Liver (tissue), 9 donors: ENCODE data around the gene GRPEL2. TPM values are rescaled to one million over a fixed set of nuclear protein-coding genes. Genes with fewer than 3 reads are reported as not detected.

Experiments
- DNase-seq: peaks from one replicate; pipeline ENCODE4 v3.0.0-alpha.2; 2017; ENCODE audit warnings: low spot score
- H3K27ac ChIP-seq, 2 donors: one replicate each; pipeline ENCODE4 v1.7.0; 2013; ENCODE audit warnings: inconsistent platforms in 2 of 2, low read length in 2 of 2, control low read depth in 1 of 2, low read depth in 1 of 2, mild to moderate bottlenecking in 1 of 2
- H3K27me3 ChIP-seq, 4 donors: one replicate each; pipeline versions ENCODE4 v1.6.1 to v1.7.0; 2013; ENCODE audit warnings: low read length in 3 of 4, inconsistent platforms in 1 of 4, mild to moderate bottlenecking in 1 of 4, moderate library complexity in 1 of 4; ENCODE audit not compliant: control insufficient read depth in 4 of 4, insufficient read depth in 4 of 4
- H3K36me3 ChIP-seq, 4 donors: one replicate each; pipeline versions ENCODE4 v1.6.1 to v1.7.0; 2013; ENCODE audit warnings: low read length in 3 of 4, mild to moderate bottlenecking in 3 of 4, low read depth in 1 of 4, moderate library complexity in 1 of 4; ENCODE audit not compliant: control insufficient read depth in 4 of 4, insufficient read depth in 3 of 4
- H3K4me1 ChIP-seq, 4 donors: one replicate each; pipeline versions ENCODE4 v1.6.1 to v1.7.0; 2013; ENCODE audit warnings: low read length in 3 of 4, mild to moderate bottlenecking in 3 of 4, moderate library complexity in 1 of 4; ENCODE audit not compliant: control insufficient read depth in 4 of 4, insufficient read depth in 4 of 4
- H3K4me3 ChIP-seq, 3 donors: one replicate each; pipeline versions ENCODE4 v1.6.1 to v1.7.0; 2013; ENCODE audit warnings: low read length in 3 of 3, control low read depth in 1 of 3, low read depth in 1 of 3, mild to moderate bottlenecking in 1 of 3
- H3K9ac ChIP-seq, 2 donors: one replicate each; pipeline ENCODE4 v1.7.0; 2013; ENCODE audit warnings: low read length in 2 of 2, mild to moderate bottlenecking in 2 of 2, moderate library complexity in 2 of 2, control low read depth in 1 of 2, low read depth in 1 of 2
- H3K9me3 ChIP-seq, 4 donors: one replicate each; pipeline versions ENCODE4 v1.6.1 to v1.7.0; 2013; ENCODE audit warnings: low read length in 3 of 4; ENCODE audit not compliant: control insufficient read depth in 4 of 4
- EGR1 ChIP-seq, 2 donors: IDR thresholded peaks; 2 replicates each; pipeline ENCODE4 v1.6.1; 2016 to 2018; ENCODE audit warnings: antibody characterized with exemption in 2 of 2, low read depth in 2 of 2
- FOXA1 ChIP-seq: IDR thresholded peaks from 2 replicates; pipeline ENCODE4 v1.6.1; 2016; ENCODE audit warnings: antibody characterized with exemption
- FOXA2 ChIP-seq: IDR thresholded peaks from 2 replicates; pipeline ENCODE4 v1.6.1; 2016; ENCODE audit warnings: antibody characterized with exemption
- GABPA ChIP-seq, 2 donors: IDR thresholded peaks in 1 of 2; conservative IDR thresholded peaks in 1 of 2; 2 replicates each; pipeline ENCODE4 v1.6.1; 2016; ENCODE audit warnings: antibody characterized with exemption in 2 of 2, mild to moderate bottlenecking in 1 of 2, moderate library complexity in 1 of 2
- HNF4A ChIP-seq, 2 donors: conservative IDR thresholded peaks; 2 replicates each; pipeline ENCODE4 v1.6.1; 2016; ENCODE audit warnings: antibody characterized with exemption in 2 of 2, mild to moderate bottlenecking in 2 of 2
- HNF4G ChIP-seq: IDR thresholded peaks from 2 replicates; pipeline ENCODE4 v1.6.1; 2016; ENCODE audit warnings: antibody characterized with exemption
- JUND ChIP-seq, 2 donors: IDR thresholded peaks; 2 replicates each; pipeline ENCODE4 v1.6.1; 2016; ENCODE audit warnings: antibody characterized with exemption in 2 of 2
- NR2F2 ChIP-seq: IDR thresholded peaks from 2 replicates; pipeline ENCODE4 v1.6.1; 2016; ENCODE audit warnings: antibody characterized with exemption
- RAD21 ChIP-seq, 2 donors: IDR thresholded peaks; 2 replicates each; pipeline ENCODE4 v1.6.1; 2016; ENCODE audit warnings: antibody characterized with exemption in 2 of 2, mild to moderate bottlenecking in 2 of 2
- RXRA ChIP-seq, 2 donors: IDR thresholded peaks; 2 replicates each; pipeline ENCODE4 v1.6.1; 2017 to 2018; ENCODE audit warnings: antibody characterized with exemption in 2 of 2, mild to moderate bottlenecking in 1 of 2
- SP1 ChIP-seq: IDR thresholded peaks from 2 replicates; pipeline ENCODE4 v1.6.1; 2018; ENCODE audit warnings: antibody characterized with exemption, mild to moderate bottlenecking
- TAF1 ChIP-seq: conservative IDR thresholded peaks from 2 replicates; pipeline ENCODE4 v1.6.1; 2016; ENCODE audit warnings: antibody characterized with exemption, mild to moderate bottlenecking
- YY1 ChIP-seq: IDR thresholded peaks from 2 replicates; pipeline ENCODE4 v1.6.1; 2016; ENCODE audit warnings: antibody characterized with exemption, mild to moderate bottlenecking
- WGBS: extraction: QIAGEN DNeasy Blood & Tissue Kit; methylation state at CpG from one replicate; pipeline ENCODE4 v1.1.7; 2013; 5-methylcytosine and 5-hydroxymethylcytosine counted together
- polyA plus RNA-seq, 2 donors: library from polyadenylated mRNA; stranded (reverse) in 1 of 2; unstranded in 1 of 2; fragments of 200-250 nt in 1 of 2; fragments of >200 nt in 1 of 2; fragmentation: Nextera tagmentation in 1 of 2; extraction: Ambion mirVana in 1 of 2; gene quantifications; one replicate each; pipeline versions ENCODE4 v1.2.1 to v1.2.3, GENCODE V29; 2013 to 2015
- total RNA-seq, 2 donors: library from RNA; depleted of rRNA; stranded (reverse); fragments of >200 nt; gene quantifications; one replicate each; pipeline ENCODE4 v1.2.3, GENCODE V29; 2014
- TF ChIP-seq, protein P1 (sequence below): IDR thresholded peaks from 2 replicates; pipeline ENCODE4 v1.6.1; 2016; ENCODE audit warnings: antibody characterized with exemption
- TF ChIP-seq, protein P2 (sequence below): fragments of 150-350 bp; IDR thresholded peaks from 2 replicates; pipeline ENCODE4 v1.5.1; 2017; ENCODE audit warnings: improper control_type of control experiment, low read depth, low read length; ENCODE audit not compliant: missing input control
- TF ChIP-seq, protein P3 (sequence below): IDR thresholded peaks from 2 replicates; pipeline ENCODE4 v1.6.1; 2016; ENCODE audit warnings: antibody characterized with exemption
- TF ChIP-seq, protein P4 (sequence below): IDR thresholded peaks from 2 replicates; pipeline ENCODE4 v1.6.1; 2016; ENCODE audit warnings: antibody characterized with exemption, mild to moderate bottlenecking
- TF ChIP-seq, protein P5 (sequence below): IDR thresholded peaks from 2 replicates; pipeline ENCODE4 v1.6.1; 2016; ENCODE audit warnings: antibody characterized with exemption
- donor health status: healthy.
- donor health status: healthy.
- donor health status: healthy.
- donor health status: healthy.
- donor health status: healthy.

Gene GRPEL2
- total and polyA plus RNA-seq, 4 donors, result 2.5 to 9.5 (median 4.8) TPM

DNA sequence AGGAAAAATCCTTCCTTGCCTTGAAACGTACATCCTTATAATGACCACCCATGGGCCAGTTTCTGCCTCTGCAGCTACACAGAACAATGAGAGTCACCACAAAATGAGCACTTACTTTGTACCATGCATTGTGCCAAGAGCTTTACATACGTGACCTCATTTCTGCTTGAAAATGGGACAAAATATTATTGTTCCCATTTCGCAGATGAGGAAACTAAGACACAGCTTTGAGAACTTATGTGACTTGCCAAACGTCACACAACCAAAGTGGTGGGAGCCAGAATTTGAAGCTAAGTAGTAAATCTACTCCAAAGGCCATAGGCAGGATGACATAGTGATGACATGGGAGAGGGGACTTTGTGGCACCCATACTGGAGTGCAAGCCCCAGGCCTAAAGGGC, 34.8 kb upstream of the GRPEL2 start:
- no peaks in the 10 kb centered on the region for H3K36me3 ChIP-seq
- H3K9me3 ChIP-seq, result no peaks in the 10 kb centered on the region
- no peak overlapping the region for H3K27ac ChIP-seq
- WGBS, result 90% methylated on average over 4 of the region's 4 CpGs
- H3K4me3 ChIP-seq, result no peak overlapping the region
- no peak overlapping the region for H3K9ac ChIP-seq
- no peaks in the 10 kb centered on the region for H3K27me3 ChIP-seq
- TF ChIP-seq GABPA (IDR thresholded peaks at IDR 0.05 in 1 of 2, conservative IDR thresholded peaks at IDR 0.05 in 1 of 2) (no peak), YY1 (no peak)
- no peak for DNase-seq
- no peaks in the 10 kb centered on the region for H3K4me1 ChIP-seq

DNA sequence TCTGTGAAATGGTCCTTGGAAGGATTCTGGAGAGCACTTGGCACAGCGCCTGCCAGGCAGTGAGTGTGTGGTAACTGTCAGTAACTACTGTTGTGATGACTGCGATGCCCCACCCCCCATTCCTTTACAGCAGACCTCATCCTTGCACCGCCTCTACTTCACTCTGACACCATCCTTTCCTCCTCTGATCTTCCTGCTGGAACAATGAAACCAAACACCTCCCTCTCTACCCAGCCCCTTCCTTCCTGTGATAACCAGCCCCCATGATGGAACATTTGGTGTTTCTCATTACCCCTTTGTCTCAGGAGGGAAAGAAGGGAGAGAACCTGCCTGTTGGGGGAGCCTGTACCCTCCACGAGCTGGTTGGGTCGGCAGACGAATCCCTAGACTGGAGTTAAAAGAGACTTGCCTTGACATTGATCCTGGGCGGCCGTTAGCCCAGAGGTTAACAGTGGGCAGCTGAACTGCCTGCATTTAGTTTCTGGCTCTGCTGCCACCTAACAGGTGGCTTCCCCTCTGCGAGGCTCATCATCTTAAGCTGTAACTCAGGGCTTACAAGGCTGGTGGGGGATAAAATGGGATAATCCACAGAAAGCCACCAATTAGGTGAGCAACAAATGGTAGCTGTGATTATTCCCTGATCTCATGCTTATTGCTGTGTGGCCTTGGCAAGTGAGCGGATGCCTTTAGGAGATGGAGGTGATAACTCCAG, 34.2 kb upstream of the GRPEL2 start:
- Histone ChIP-seq H3K36me3 (no peaks in the 10 kb centered on the region), H3K9me3 (no peaks in the 10 kb centered on the region), H3K4me3 (no peak overlapping the region), H3K27me3 (no peaks in the 10 kb centered on the region), H3K4me1 (no peaks in the 10 kb centered on the region), H3K9ac (no peak overlapping the region), H3K27ac (no peak overlapping the region)
- no peak for DNase-seq
- 77% methylated on average over 10 of the region's 10 CpGs for WGBS
- TF ChIP-seq, protein P1, sequence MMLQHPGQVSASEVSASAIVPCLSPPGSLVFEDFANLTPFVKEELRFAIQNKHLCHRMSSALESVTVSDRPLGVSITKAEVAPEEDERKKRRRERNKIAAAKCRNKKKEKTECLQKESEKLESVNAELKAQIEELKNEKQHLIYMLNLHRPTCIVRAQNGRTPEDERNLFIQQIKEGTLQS, result no peak
- TF ChIP-seq FOXA1, result no peak
- TF ChIP-seq NR2F2, result peak; percentile 3
- no peak for TF ChIP-seq HNF4A (conservative IDR thresholded peaks at IDR 0.05)

DNA sequence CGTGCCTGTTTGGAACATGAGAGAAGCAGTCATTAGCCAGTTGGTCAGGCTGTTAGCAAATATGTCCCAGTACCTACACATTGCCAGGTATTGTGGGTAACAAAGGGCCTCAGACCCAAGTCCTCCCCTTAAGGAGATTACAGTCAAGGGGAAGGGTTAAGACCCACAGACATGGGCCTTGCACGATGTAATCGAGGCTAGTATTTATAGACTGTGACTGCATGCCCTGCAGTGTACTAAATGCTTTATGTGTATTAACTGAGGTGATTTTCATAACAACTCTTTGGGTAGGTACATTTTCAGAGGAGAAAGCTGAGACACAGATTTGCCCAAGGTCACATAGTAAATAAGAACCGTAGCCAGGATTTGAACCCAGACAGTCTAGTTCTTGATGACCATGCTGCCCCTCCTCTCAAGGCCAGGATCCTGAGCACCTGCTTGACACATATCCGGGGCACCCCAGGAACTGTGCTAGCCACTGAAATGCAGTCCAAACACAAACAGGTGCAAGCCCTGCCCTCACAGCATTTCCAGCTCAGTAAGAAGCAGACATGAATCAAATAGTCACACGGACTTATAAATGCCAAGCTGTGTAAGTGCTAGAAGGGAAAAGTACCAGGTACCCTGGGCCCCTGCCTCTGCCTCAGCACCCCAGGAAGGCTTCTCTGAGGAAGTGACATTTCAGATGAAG, 32.0 kb upstream of the GRPEL2 start:
- no peaks in the 10 kb centered on the region for H3K27me3 ChIP-seq
- no peak overlapping the region for H3K27ac ChIP-seq
- H3K4me1 ChIP-seq, result no peaks in the 10 kb centered on the region
- H3K9me3 ChIP-seq, result no peaks in the 10 kb centered on the region
- H3K36me3 ChIP-seq, result no peaks in the 10 kb centered on the region
- no peak overlapping the region for H3K9ac ChIP-seq
- TF ChIP-seq, protein P2, sequence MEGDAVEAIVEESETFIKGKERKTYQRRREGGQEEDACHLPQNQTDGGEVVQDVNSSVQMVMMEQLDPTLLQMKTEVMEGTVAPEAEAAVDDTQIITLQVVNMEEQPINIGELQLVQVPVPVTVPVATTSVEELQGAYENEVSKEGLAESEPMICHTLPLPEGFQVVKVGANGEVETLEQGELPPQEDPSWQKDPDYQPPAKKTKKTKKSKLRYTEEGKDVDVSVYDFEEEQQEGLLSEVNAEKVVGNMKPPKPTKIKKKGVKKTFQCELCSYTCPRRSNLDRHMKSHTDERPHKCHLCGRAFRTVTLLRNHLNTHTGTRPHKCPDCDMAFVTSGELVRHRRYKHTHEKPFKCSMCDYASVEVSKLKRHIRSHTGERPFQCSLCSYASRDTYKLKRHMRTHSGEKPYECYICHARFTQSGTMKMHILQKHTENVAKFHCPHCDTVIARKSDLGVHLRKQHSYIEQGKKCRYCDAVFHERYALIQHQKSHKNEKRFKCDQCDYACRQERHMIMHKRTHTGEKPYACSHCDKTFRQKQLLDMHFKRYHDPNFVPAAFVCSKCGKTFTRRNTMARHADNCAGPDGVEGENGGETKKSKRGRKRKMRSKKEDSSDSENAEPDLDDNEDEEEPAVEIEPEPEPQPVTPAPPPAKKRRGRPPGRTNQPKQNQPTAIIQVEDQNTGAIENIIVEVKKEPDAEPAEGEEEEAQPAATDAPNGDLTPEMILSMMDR, result no peak
- TF ChIP-seq FOXA2, result no peak
- no peak for TF ChIP-seq JUND (IDR thresholded peaks at IDR 0.05)
- no peak for TF ChIP-seq RXRA (IDR thresholded peaks at IDR 0.05)
- no peak for TF ChIP-seq NR2F2
- no peak for TF ChIP-seq FOXA1
- no peak for TF ChIP-seq EGR1 (IDR thresholded peaks at IDR 0.05; ENCODE audit: low read depth in 2 of 2)
- TF ChIP-seq, protein P3, sequence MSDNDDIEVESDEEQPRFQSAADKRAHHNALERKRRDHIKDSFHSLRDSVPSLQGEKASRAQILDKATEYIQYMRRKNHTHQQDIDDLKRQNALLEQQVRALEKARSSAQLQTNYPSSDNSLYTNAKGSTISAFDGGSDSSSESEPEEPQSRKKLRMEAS, result no peak
- TF ChIP-seq HNF4A (conservative IDR thresholded peaks at IDR 0.05), result no peak
- TF ChIP-seq, protein P4, sequence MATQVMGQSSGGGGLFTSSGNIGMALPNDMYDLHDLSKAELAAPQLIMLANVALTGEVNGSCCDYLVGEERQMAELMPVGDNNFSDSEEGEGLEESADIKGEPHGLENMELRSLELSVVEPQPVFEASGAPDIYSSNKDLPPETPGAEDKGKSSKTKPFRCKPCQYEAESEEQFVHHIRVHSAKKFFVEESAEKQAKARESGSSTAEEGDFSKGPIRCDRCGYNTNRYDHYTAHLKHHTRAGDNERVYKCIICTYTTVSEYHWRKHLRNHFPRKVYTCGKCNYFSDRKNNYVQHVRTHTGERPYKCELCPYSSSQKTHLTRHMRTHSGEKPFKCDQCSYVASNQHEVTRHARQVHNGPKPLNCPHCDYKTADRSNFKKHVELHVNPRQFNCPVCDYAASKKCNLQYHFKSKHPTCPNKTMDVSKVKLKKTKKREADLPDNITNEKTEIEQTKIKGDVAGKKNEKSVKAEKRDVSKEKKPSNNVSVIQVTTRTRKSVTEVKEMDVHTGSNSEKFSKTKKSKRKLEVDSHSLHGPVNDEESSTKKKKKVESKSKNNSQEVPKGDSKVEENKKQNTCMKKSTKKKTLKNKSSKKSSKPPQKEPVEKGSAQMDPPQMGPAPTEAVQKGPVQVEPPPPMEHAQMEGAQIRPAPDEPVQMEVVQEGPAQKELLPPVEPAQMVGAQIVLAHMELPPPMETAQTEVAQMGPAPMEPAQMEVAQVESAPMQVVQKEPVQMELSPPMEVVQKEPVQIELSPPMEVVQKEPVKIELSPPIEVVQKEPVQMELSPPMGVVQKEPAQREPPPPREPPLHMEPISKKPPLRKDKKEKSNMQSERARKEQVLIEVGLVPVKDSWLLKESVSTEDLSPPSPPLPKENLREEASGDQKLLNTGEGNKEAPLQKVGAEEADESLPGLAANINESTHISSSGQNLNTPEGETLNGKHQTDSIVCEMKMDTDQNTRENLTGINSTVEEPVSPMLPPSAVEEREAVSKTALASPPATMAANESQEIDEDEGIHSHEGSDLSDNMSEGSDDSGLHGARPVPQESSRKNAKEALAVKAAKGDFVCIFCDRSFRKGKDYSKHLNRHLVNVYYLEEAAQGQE, result no peak
- TF ChIP-seq, protein P5, sequence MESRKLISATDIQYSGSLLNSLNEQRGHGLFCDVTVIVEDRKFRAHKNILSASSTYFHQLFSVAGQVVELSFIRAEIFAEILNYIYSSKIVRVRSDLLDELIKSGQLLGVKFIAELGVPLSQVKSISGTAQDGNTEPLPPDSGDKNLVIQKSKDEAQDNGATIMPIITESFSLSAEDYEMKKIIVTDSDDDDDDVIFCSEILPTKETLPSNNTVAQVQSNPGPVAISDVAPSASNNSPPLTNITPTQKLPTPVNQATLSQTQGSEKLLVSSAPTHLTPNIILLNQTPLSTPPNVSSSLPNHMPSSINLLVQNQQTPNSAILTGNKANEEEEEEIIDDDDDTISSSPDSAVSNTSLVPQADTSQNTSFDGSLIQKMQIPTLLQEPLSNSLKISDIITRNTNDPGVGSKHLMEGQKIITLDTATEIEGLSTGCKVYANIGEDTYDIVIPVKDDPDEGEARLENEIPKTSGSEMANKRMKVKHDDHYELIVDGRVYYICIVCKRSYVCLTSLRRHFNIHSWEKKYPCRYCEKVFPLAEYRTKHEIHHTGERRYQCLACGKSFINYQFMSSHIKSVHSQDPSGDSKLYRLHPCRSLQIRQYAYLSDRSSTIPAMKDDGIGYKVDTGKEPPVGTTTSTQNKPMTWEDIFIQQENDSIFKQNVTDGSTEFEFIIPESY, result no peak
- no peak for TF ChIP-seq YY1
- no peak for TF ChIP-seq RAD21 (IDR thresholded peaks at IDR 0.05)
- no peak for TF ChIP-seq GABPA (IDR thresholded peaks at IDR 0.05 in 1 of 2, conservative IDR thresholded peaks at IDR 0.05 in 1 of 2)
- TF ChIP-seq, protein P1, result no peak
- TF ChIP-seq HNF4G, result no peak
- TF ChIP-seq SP1, result no peak
- TF ChIP-seq TAF1, result no peak
- whole genome bisulfite sequencing, result 82% methylated on average over 6 of the region's 6 CpGs
- DNase-seq, result no peak
- H3K4me3 ChIP-seq, result no peak overlapping the region
